Stimulated activated CD4-positive, alpha-beta T cell treated with anti-CD3 and anti-CD28 coated beads, TNF-alpha, amount 100 ng/mL, for 24 hours (primary cell): Measurements from ENCODE around the gene HAVCR1.
"Not testable (repeated sequence)": the region's sequence is repeated elsewhere in the genome, so short reads cannot be mapped to it uniquely, and the experiment has no call there.

Experiments used
- DNase-seq, 3 experiments: peaks; one replicate each; pipeline ENCODE4 v3.0.0-alpha.2; 2020; ENCODE audit warnings: low read depth in 3 of 3

HAVCR1 gene

GRCh38 chr5:157059093-157059539 is at the start of gene HAVCR1:
HAVCR1 (minus strand) TSS chr5:157059116; CDS start chr5:157057943, 1,173 bp downstream.
- DNase-seq: no peak

DNA sequence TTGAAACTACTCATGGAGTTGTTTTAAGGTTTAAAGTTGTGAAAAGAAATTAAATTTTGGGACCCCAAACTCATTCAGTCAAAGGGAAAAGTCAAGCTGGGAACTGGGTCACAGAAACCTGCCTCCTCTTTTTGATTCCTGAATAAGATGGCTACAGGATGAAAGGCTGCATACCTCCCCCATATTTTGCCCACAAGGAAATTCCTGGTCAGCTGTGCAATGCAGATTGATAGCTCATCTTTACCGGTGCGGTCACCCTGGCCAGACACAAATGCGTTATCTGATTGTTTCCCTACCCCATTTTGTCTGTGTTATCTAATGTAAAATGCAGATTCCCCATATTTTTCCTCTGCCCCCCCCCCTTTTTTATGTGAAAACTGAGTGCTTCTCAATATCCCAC is 48.6 kb upstream of the HAVCR1 start:
- no peak for DNase-seq

GRCh38 chr5:157106630-157107461 is 47.9 kb upstream of the HAVCR1 start:
- DNase-seq: peak in 1 of 3 experiments; percentile 19

- peak in 1 of 3 experiments; percentile 27 for DNase-seq
Observed at GRCh38 chr5:157100140-157100679, 41.3 kb upstream of the HAVCR1 start.

DNA sequence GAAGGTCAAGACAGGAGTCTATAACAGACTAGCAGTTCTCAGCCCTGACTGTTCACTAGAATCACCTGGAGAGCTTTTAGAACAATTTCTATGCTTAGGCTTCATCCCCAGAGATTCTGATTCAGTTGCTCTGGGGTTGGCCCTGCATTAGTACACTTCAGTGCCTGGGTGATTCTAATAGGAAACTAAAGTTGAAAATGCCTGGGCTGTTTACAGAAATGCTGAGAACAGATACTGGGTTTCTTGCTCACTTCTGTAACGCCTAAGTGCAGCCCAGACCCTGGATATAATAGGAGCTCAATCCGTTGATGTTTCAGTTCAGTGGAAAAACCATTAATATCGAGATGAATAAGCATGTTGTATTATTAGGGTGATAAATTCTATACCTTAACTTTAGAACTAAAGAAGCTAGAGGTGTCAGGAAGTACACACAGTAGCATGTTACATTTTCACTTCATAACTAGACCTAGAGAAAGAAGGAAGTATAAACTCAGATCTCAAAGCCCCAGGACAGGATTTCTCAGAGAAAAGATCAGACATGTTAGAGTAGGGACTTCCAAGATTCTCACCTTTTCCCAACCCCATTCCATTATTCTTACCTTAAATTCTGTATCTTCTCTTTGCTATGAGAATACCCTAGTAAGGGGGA is 29.6 kb upstream of the HAVCR1 start:
- DNase-seq: no peak

- no peak for DNase-seq
Observed at GRCh38 chr5:157086751-157087359, 27.9 kb upstream of the HAVCR1 start.

GRCh38 chr5:157085930-157086329 is 27.0 kb upstream of the HAVCR1 start:
- no peak for DNase-seq

- no peak for DNase-seq
Observed at GRCh38 chr5:157080286-157080685, 21.4 kb upstream of the HAVCR1 start.

DNA sequence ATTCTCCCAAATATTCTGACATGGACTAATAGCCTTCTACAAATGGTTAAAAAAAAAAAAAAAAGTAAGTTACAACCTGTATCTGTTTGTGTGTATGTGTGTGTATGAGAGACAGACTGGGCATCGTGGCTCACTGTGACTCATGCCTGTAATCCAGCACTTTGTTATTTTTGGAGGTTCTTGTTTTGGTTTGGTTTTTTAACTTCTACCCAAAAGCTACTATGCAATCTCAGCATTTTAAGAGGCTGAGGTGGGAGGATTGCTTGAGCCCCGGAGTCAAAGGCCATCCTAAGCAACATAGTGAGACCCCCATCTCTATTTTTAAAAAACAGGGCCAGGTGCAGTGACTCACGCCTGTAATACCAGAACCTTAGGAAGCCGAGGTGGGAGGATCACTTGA is 17.6 kb upstream of the HAVCR1 start:
- no peak for DNase-seq

DNA sequence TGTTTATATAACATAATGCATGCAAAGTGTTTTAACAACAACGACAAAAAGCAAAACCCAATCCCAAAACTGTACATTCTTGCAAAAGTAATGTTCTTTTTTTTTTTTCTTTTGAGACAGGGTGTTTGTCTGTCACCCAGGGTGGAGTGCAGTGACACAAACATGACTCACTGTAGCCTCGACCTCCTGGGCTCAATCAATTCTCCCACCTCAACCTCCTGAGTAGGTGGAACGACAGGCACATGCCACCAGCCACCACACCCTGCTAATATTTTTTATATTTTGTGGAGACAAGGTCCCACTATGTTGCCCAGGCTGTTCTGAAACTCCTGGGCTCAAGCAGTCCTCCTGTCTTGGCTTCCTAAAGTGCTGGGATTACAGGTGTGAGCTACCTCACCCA is 13.6 kb upstream of the HAVCR1 start:
- peak in 1 of 3 experiments; percentile 14 for DNase-seq

DNA sequence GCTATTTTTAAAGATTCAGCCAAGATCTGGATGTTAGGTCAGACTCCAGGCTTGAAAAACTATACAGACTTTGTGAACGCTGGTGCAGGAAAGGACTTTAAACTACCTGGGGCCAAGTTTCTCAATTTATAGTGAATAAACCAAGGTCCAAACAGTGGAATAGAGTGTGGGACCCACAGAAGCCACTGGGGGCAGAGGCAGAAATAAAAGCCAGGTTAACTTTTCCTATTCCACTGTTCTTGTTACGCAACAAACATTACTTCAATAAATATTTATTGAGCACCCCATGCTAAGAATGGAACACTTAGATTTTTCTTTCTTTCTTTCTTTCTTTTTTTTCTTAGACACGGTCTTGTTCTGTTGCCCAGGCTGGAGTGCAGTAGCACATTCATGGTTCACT is 11.0 kb upstream of the HAVCR1 start:
- DNase-seq: no peak

- DNase-seq: no peak
Observed at GRCh38 chr5:157068785-157069184, 9.9 kb upstream of the HAVCR1 start.

GRCh38 chr5:157068339-157068738 is 9.4 kb upstream of the HAVCR1 start:
- DNase-seq: no peak

GRCh38 chr5:157067005-157067404 is 8.1 kb upstream of the HAVCR1 start:
- no peak for DNase-seq

DNA sequence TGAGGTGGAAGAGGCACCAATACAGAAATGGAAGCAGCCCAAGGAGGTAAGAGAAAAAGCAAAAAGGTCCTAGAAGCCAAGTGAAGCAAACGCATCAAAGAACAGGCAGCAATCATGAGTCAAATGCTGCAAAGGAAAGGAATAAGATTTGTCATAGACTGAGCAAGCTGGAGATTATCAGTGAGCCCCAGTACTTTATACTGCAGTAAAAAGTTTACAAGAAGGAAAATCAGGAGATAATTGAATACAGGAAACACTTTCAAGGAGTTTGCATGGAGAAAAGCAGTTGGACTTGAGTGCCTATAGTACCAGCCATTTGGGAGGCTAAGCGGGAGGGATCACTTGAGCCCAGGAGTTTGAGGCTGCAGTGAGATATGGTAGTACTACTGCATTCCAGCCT is 7.2 kb upstream of the HAVCR1 start:
- DNase-seq: no peak

DNA sequence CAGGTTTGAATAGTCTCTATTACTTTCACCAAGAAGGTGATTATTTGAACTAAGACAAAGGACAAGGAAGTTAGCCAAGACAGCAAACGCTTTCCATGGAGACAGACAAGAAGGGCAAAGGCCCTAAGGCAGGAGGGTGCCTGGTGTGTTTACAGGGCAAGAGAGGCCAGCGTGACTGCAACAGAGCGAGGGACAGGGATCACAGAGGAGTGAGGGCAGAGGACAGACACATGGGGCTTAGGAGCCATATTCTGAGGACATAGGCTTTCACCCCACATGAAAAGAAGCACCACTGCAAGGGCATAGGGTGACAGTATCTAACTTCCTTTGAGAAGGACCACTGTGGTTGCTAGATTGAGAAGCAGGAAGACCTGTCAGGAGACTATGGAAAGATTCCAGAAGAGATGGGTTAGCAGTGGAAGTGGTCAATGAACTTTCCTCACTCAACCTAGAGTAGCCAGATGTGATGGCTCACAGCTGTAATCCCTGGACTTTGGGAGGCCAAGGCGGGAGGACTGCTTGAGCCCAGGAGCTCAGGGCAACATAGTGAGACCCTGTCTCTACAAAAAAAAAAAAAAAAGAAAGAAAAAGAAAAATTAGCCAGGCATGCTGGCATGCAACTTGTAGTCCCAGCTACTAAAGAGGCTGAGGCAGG is 5.0 kb upstream of the HAVCR1 start:
- no peak for DNase-seq

- DNase-seq: no peak
Observed at GRCh38 chr5:157059891-157060290, 975 bp upstream of the HAVCR1 start.

DNA sequence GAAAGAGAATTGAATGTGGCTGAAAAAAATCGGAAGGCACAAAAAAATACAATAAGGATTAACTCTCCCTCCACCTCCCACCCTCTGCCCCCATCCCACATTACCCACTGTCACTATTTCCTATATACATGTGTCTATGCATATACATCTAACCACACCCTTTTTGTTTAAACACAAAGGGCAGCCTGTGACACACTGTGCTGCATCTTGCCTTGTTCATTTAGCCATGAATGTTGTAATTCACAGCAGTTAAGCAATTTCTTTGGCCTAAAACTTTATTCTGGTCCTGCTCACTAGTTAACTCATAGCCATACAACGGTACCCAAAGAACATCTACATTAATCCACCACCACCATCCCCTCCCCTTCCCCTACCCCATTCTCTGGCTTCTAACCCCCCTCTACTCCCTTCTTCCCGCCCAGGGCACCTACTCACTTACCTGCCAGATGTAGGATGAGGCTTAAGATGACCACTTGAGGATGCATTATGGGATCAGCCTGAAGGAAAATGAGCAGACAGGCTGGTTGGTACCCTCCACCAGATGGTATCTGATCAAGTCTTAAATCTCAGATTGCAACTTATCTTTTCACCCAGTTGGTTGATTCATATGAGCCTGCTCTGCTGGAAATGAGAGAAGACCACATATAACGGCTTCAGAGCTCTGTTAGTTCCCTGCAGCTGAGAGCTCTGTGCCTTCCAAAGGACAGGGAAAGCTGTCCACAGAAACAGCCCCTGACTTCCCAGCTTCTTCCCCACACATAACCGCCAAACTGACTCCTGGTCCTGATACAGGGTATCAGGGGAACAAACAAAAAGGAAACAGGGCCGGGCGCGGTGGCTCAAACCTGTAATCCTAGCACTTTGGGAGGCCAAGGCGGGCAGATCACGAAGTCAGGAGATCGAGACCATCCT is 1.2 kb downstream of the HAVCR1 start:
- no peak for DNase-seq

GRCh38 chr5:157056848-157057247 is 2.1 kb downstream of the HAVCR1 start:
- DNase-seq: not testable (repeated sequence)

GRCh38 chr5:157051604-157052245 is 7.2 kb downstream of the HAVCR1 start:
- no peak for DNase-seq
